NCI-H2107 (cell line): Measurements from ENCODE around the gene PRKCD.

Experiments
- DNase-seq: peaks from one replicate; lab custom pipeline; 2025; lab: John Stamatoyannopoulos, UW

The PRKCD gene

DNA sequence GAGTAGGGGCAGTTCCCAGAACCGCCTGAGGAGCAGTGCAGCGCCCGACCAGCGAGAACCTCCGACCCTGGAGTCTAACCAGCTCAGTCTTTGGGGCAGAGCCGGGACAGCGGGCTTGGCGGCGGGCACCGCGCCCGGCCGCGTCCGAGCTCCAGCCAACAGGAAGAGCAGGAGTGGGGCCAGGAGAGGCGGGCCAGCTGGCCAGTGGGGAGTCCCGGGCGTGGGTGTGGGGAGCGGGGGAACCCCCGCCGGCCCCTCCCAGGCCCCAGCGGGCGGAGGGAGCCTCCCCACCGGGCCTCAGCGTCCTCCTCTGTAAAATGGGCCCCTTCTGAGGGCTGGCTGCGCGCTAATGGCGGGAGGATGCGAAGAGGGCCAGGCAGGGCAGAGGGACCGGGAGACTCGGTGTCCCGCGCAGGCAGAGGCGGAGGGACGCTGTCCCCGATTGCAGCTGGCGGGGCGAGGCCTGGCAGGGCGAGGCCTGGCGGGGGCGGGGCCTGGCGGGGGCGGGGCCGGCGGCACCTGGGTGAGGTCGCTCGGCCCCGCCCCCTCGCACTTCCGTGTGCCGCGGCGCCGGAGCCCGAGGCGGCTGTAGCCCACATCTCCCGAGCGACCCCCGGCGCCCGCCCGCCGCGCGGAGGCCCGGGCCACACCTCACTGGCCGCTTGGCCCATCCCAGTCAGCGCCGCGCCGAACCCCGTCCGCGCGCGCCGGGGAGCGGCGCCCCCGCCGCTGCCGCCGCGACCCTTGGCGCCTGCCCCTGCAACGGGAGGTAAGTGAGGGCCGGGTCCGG is at the start of gene PRKCD:
Gene PRKCD (plus strand): TSS at position 550 of the 790 bp plus-strand sequence. CDS start 17,214 bp downstream, outside the sequence.
- DNase-seq, result peak; percentile 21

DNA sequence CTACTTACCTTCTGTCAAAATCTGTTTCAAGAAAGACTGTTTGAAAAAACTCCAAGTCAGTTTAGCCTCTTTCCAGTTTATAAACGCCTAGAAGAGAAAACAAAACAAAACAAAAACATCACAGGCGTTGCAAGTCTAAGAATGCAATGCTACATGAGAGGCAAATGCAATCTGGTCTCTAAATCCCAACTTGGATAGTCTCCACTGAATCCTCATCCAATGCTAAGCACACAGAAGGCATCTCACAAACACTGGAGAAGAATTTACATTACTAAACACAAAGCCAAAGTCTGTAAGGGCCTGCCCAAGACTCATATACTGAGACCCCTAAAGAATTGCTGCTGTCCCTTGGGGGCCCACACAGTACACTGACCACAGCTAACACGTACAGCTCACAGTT is 49.2 kb upstream of the PRKCD start:
- no peak for DNase-seq

DNA sequence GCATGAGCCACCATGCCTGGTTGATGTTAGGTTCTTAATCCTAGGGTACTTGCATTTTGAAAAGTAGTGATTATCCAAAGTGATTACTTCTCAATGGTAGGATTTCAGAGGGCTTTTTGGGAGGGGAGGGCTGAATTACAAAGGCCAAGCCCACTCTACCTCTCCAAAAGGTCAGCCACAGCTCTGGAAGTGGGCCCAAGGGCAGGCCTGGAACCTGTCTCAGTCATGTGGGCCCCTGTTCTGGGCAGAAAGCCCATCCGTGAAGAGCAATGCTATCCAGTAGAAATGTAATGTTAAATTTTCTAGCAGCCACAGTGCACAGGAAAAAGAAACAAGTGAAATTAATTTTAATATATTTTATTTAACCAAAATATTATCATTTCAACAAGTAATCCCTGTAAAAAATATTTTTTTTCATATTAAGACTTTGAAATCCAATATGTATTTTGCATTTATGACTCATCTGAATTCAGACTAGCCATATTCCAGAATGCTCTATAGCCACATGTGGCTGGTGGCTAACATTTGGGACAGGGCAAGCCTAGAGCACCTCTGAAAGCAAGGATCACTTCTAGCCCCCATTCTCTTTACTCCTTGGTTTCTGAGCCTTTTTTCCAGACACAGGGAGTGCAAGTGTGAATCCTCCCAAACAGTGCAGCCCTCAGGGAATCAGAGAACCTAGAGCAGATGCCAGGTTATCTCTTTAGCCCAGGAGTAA is 47.6 kb upstream of the PRKCD start:
- no peak for DNase-seq

DNA sequence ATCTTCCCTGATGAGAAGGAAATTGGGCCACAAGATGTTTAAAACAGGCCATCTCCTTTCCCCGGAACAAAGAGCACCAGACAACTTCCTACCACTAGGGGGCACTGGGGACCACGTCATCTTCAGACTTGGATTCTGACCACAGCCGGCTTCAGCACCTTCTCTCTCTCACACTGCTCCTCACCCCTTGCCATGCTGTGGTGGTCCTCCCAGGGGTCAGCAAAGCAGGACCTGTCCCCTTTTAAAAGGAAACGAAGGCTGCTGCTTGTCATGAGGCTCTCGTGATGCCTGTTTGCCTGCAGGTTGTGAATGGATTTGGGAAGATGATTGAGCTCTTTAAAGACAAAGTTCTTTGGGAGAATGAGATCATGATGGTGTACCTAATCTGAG is 47.0 kb upstream of the PRKCD start:
- peak; percentile 11 for DNase-seq

DNA sequence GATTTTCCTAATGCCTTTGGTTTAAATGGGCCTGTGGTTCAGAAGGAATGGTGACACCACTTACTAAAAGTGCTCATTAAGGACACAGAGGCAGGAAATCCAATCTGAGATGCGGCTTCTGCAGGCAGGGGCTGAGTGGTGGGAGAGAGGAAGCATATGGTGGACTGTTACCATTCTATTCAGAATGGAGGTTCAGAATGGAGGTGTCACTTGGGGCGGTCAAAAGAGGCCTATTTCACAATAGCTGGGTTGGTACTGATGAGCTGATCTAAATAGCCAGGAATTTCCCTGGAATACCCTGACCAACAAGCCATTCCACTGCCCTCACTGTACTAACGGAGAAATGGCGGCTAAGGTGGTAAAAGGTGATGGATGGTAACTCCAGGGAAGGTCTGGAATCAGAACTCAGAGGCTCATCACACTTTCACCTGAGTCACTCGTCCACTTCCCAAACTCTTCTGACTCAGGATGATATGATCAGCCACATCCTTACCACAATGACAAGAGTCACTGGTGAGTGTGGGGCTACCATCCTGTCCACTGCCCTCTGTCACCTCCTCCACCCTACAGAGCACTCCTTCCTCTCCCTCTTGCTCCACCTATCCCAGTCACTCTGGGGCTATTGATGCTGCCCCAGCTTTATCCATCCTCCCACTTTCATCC is 46.5 kb upstream of the PRKCD start:
- no peak for DNase-seq

DNA sequence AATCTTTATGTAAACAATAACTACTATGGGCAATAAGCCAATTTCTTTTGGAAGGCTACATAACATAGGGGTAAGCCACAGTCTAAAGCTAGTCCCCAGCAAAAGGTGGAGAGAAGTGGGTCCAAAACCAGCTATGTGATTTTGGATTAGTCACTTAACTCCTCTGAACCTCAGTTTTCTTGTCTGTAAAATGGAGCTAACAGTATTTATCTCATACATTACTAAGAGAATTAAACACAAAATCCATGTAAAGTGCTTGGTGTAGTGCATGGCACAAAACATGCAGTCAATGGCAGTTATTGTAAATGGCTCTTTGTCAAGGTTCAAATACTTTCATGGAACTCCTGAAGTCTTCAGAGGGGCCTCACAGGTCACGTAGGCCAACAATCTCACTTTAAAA is 44.1 kb upstream of the PRKCD start:
- DNase-seq, result no peak

DNA sequence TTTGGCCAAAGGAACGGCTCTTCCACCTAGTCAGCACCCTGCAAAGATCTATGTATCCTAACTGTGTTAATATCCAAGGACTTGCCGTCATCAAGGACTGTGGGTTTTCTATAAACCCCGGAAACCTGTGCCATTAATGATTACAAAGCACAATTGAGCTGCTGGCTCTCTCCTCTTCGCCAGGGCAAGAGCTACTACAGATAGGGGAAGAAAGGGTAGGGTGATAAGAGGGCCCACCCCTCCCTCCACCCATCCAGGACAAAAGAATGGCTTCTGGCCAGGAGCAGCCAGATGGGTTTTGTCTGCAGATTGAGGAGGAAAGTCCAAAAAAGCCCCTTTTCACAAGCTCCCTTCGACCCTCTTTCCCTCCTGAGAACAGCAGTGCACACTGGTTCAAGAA is 40.7 kb upstream of the PRKCD start:
- DNase-seq, result no peak

DNA sequence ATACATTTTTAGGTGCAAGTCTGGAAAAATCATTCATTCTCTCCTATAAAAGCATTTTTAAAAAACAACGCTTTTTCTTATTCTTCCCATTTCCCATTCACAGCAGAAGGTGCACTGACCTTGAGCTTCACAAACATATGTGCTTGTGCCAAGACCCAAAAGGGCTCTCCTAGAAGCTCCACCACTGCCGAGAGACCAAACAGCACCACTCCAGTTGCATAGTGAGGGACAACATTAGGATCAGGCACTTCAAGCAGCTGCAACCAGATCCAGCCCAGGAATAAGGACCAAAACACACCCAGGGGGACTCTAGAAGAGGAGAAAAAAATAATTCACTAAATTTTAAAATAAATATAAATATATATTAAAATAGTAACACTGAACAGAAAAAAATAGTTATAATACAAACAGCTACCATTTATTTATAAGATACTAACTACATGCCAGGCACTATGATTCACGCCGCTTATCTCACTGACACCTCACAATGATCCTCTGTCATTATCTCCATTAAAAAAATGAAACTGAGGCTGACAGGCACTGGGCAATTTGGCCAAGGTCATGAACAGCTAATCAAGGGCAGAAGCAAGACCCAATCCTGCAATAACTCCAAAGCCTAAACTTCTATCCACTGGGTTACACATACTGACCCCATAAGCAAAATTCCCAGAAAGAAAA is 38.6 kb upstream of the PRKCD start:
- no peak for DNase-seq

DNA sequence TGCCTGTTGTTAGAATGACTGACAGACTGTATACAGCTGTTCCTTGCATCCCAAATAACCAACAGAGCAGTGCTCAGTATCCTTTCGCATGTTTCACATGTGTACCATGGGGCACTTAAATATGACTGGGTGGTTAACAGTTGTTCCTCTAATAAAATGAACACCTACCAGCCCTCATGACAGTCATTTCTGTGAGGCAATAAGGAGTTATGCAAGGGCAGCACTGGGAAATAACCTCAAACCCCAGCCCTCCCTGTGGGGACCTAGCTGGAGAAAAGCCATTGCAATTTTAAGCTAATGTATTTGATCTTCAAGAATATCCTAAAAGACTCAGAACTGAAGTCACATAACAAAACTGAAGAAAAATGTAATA is 38.1 kb upstream of the PRKCD start:
- no peak for DNase-seq

DNA sequence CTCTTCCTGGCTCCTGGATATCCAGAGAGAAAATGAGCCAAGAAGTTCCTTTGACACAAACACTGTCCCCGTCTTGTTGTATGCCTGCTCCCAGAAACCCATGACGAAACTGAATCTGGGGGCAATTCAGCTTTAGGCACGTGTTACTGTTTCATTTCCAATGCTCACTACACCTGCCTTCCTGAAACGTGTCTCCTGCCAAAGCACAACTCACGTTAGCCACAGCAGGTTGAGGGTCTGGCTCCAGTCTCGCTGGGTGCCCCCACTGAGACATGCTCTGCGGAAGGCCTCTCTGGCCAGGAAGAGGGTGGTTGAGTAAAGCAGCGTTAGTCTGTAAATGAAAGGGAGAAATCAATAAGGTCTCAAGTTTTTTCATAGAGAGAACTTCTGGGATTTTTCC is 37.5 kb upstream of the PRKCD start:
- no peak for DNase-seq

DNA sequence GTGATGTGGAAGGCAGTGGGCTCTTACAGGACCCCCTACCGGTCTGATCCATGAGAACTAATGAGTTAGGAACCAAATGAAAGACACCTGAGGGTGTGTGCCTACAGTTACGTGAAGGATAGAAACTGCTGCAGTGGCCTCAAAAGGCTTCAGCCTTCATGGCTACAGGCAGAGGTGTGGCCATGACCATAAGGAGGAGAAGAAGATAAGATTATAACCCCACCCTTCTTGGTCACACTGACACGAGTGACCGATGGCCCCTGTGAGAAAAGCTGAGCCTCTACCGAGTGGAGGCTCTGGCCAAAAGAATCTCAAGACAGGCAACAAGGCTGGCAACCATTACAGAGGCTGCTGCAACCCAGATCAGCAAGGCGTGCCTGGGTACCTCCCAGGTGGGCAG is 37.1 kb upstream of the PRKCD start:
- no peak for DNase-seq

DNA sequence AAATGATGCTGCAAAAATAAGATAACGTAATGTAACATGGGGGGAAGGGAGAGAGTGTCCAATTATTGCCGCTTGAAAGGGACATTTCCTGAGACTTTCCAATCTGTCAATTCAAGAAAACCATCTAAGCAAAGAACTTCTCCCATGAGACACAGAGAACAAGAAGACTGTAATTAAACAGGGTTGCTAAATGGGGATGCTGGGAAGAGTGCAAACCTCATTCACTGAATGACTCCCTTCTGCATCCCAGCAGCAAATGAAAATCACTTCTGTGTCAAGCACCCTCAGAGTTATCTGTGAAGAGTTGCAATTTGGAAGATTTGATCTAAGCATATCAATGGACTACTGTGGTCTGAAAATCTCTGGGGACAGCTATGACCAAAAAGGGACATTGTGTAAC is 34.4 kb upstream of the PRKCD start:
- no peak for DNase-seq

DNA sequence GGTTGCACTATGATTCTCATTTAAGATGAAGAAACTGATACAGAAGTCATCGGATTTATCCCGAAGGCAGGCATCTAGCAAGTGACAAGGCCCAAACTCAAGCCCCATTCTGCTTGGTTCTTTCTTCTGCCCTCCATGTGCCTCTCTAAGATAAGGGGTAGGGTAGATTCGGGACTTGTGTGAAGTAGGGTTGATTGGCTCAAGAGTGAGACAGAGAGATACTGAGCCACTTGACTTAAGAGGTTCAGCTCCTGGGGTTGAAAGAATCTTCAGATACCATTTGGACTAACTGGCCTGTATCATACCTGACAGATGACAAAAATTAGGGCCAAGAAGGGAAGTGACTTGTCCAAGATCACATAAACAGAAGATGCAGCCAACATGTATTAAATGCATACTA is 31.7 kb upstream of the PRKCD start:
- DNase-seq, result no peak

DNA sequence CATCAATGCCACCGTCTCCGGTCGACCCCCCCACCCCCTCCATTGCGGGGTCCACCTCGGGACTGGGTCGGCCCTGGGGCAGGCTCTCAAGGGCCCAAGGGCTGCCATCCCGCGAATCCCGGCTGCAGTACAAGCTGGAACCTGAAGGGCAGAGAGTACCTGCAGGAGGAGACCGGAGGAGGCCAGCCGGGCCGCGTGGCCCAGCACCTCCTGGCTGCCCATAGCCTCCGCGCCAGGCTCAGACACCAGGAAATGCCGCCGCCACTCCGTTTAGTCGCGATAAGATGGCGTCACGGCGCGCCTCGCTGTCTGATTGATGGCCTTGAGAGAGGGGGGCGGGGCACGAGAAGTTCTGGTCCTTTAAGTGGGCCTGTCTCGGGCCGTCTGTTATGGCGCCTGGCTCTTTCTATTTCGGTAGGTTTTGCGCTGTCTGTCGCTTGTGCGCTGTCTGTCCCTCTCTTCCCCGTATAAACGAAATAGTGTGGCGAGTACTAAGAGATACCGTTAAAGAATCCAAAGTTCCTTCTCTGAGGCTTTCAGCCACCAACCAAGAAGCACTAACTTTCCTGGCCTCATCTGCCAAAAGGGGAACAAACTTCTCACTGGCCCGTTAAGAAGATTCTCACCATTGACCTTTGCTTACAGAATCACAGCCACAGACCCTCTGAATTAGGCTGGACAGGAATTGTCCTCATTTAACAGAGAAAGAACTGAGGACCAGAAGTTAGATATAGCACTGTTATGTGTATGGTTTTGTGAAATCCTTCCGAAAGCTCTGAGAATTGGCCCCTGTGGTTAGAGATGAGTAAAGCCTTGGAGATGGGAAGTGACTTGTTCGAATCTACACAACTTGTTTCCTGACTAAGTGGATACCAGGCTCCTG is 30.6 kb upstream of the PRKCD start, which contains the start of gene RFT1:
Gene RFT1 (minus strand): TSS at position 257 of the 883 bp plus-strand sequence. CDS start 35 bp downstream, at position 222.
- peak; percentile 81 for DNase-seq

DNA sequence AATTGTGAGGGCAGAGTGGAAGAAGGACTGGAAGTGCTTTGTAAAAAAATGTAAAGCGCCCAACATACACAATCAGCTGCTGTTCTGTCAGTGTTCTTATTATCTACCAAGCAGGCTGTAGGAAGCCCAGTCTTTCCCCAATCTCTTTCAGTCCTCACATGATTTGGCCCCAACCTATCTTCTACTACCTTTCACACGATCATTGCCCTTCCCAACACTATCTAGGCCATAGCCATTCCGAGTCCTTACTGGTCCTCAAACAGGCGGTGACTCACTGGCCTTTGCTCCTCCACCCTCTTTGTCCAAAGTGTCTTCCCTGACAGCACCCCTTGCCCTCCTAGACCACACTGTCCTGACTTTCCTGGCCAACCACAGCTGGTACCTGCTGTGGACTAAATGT is 29.9 kb upstream of the PRKCD start:
- no peak for DNase-seq

DNA sequence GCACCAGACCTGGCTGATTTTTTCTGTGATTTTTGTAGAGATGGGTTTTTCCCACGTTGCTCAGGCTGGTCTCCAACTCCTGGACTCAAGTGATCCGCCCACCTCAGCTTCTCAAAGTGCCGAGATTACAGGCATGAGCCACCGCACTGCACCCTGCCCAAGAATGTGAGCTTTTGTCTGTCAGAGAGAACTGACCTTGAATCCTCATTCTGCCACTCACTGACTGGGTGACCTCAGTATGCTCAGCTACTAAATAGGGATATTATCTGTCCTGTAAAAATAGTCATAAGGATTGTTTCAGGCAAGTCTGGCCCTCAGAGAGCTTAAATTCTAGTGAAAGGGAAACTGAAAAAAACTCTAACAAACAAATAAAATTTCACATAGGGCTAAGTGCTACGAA is 28.7 kb upstream of the PRKCD start:
- DNase-seq, result no peak

DNA sequence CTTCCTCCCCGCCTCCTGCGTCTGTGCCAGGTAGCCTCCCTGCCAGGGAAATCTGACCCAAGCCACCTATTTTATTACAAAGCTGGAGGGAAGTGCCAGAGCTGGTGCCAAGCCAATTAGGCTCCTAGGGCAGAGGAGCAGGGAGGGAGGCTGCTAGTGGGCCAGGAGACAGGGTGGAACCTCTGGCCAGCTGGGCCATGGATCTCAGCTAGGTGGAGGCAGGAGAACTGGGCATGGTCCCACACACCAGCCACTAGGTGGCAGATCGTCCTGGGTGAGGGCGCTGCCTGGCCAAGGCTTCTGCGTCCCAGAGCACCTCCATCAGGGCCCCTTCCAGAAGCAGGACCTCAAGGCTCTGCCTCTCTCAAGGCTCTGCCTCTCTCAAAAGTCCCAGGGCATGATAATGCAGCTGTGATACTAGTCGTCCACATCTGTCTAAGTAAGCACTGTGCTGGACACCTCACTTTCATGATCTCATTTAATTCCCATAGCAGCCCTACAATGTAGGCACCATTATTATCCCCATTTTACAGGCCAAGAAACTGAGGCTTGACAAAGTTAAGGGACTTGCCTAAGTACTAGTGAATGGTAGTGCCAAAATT is 26.3 kb upstream of the PRKCD start:
- peak; percentile 63 for DNase-seq

DNA sequence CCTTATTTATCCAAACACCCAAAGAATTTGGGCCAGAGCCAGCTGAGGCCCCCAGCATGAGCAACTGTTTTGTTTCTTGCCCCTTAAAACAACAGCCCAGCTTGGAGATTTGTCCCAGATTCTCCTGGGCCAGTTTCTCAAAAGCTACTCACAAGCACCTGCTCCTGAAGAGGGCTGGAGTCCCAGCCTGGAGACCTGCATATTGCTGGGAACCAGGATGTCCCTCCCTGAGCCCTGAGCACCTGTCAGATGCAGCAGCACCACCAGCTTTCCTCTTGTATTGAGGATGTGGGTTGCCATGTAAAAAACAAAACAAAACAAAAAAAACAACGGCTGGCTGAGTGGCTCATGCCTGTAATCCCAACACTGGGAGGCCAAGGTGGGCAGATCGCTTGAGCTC is 23.8 kb upstream of the PRKCD start:
- peak; percentile 25 for DNase-seq

DNA sequence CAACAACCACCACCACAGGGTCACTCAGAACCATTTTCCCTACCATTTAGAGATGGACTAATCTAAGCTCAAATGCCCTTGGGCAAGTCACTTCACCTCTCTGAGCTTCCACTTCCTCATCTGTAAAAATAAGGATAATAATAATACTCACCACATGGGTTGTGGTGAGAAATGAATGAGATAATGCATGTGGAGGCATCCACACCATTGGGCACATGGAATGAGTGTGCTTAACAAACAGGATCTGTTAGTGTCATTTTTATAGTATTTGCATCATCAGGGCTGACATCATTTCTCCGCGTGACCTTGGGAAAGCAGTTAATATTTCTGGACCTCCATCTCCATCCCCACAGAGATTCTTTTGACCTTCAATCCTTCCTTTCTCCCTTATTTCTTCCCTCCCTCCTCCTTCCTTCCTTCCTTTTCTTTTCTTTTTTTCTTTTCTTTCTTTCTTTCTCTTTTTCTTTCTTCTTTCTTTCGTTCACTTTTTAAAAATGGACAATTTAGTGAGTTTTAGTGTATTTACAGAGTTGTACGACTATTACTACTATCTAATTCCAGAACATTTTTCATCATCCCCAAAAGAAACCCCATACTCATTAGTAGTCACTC is 23.1 kb upstream of the PRKCD start:
- no peak for DNase-seq
